ENCODE measurements around the gene PYGM.

PYGM gene

DNA sequence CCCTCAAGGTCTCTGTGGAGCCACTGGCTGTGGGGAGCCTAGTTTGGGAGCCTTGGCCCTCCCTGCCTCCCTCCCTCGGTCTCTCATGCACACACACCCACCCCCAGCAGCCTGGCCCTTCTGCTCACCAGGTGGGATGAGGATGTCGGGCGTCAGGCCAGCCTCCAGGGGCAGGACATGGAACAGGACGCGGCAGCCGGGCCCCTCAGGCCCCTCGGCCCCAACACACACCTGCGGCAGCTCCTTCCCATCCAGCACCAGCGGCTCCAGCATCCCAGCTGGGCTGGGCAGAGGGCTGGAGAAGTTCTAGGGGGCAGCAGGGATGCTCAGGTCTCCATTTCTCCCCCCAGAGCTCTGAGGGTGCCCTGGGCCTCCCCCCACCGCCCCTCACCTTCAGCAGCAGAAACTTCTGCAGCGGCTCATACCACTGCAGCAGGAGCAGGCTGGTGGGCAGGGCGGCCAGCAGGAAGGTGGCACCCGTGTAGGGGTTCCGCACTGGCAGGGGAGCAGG is 32.1 kb upstream of the PYGM start:
- DNase-seq: no peak

GRCh38 chr11:64790205-64791095 is 30.7 kb upstream of the PYGM start:
- DNase-seq: no peak

- DNase-seq: no peak
Measured at GRCh38 chr11:64789331-64790204, 29.8 kb upstream of the PYGM start.

GRCh38 chr11:64788321-64789215 is 28.8 kb upstream of the PYGM start:
- no peak for DNase-seq

GRCh38 chr11:64787526-64788320 is 27.9 kb upstream of the PYGM start:
- DNase-seq: peak; percentile 36

GRCh38 chr11:64786308-64786707 is 26.5 kb upstream of the PYGM start:
- DNase-seq: no peak

- DNase-seq: no peak
Measured at GRCh38 chr11:64784813-64785581, 25.2 kb upstream of the PYGM start.

- peak; percentile 100 for DNase-seq
Measured at GRCh38 chr11:64778473-64779298, 18.9 kb upstream of the PYGM start, which contains the start of gene SF1. SF1 (minus strand) TSS chr11:64778542; CDS start chr11:64778392, 150 bp downstream.

- no peak for DNase-seq
Measured at GRCh38 chr11:64778223-64778472, 18.4 kb upstream of the PYGM start.

- DNase-seq: peak; percentile 81
Measured at GRCh38 chr11:64777449-64778222, 17.9 kb upstream of the PYGM start.

DNA sequence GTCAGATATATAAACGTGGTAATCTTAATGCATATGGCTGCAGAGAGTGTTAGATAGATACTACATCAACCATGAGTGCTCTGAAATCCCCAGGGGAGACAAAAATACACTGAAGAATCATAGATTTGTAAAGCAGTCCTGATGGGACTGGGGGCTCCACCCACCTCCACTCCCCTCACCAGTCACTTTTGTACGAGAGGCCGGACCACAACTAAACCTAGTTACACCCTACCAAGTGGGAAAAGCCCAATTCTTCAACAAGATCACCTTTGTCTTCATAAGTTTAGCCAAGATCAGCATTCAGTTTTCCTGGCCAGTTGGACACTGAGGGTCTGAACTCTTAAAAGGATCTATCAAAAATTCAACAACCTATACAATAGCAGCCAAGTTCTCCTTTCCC is 17.1 kb upstream of the PYGM start:
- DNase-seq: no peak

GRCh38 chr11:64776425-64776824 is 16.7 kb upstream of the PYGM start:
- no peak for DNase-seq

DNA sequence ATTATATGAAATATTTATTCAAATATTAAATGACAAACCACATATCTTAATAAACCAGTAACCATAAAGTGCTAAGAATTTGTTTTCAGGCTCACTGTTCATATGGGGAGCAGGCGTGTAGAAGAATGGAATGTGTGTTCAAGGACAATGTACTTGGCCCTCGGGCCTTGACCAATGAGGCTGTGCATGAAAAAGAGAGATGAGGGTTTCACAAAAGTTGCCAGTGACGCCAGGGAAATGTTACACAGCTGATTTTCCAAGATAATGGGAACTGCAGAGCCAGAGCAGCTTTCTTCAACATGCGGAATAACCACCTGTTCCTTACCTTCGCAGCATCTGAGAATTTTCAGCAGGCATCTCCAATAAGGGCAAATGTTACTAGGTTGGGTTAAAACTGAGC is 14.4 kb upstream of the PYGM start:
- no peak for DNase-seq

DNA sequence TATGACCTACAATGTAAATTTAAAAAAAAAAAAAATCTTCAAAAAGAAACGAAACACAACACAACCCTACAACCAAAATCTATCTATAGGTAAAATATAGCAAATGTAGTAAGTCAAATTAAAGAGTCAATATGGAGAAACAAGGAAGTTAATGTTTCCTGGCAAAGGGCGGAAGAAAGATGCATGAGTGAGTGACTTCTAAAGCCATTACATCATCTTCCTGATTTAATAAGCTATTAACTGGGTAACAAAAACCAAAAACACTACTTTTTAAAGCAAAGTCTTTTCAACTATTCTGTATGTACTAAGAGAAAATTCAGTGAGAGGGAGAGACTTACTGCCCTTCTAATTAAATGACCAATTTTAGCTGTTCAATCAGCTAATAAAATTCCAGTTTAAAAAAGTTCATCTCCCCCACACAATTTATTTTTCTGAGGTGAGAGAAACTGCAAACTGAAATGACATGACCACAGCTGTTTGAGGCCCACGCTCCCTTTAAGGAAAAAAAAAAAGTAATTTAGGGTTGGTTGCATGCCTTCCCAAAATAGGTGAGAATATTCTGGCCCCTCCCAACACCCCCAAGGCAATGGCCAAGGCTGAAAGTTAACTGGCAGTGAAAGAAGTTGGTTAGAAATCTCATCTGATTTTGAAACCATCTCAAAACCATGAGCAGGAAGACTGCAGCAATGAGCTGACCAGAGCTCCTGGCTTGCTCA is 12.7 kb upstream of the PYGM start:
- DNase-seq: no peak

DNA sequence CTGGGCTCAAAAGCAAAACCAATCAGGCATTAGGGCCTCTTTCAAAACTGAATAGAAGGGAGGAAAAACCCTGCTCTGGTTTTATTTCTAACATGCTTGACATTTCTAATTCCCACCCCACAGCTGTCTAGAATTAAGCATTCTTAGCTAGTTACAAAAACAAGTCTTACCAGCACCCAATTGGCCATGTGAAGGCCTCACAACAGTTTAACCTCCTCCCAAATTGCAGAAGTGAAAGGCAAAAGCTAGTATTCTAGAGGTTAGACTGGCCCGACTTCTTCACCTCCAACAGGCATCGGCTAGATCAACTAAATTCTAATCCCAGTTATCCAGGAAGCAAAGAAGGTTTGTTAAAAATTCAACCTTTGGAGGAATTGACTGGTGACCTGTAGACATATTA is 12.1 kb upstream of the PYGM start:
- no peak for DNase-seq

DNA sequence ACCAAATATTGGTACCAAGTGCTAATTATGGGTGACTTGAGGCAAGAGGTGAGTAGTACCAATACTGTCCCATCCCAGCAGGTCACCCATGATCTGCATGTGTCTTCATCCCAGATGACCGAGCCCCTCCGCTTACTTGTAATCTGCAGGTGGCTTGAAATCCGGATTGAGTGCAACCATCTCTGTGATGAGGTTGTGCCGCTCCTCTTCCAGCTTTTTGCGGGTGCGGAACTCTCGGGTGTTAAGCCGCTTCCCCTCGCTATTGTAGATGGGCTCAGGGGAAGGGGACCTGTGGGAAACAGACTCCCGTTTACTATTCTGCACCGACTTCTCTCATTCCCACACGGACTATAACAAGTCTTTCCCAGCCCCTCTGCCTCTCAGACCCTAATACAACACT is 10.3 kb upstream of the PYGM start:
- DNase-seq: no peak

DNA sequence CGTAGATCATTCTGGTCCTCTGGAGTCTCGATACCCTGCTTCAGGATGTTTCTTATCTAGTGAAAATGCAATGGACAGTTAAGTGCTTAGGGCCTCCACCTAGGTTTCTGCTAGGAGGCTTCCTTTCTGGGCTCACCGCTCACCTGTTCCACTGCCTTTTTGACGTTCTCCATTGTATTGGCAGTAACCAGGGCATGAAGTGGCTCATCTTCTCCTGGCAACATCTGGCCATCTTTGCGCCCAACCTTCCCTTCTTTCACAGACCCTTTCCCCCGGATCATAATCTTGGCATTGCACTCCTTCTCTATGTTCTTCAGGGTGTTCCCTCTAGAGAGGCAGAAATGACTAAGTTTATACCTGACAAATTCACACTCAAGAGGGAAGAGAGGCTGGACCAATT is 9.5 kb upstream of the PYGM start:
- no peak for DNase-seq

GRCh38 chr11:64768300-64768694 is 8.5 kb upstream of the PYGM start:
- DNase-seq: no peak

All from fibroblast of skin of back (primary cell).